Ishikawa (cell line): Measurements from ENCODE around the gene ARHGEF10L.

Experiments used
- CEBPB ChIP-seq: IDR thresholded peaks from 2 replicates; pipeline ENCODE4 v1.6.1; 2012
- CREB1 ChIP-seq: IDR thresholded peaks from 2 replicates; pipeline ENCODE4 v1.6.1; 2012; ENCODE audit warnings: low read depth
- EGR1 ChIP-seq: IDR thresholded peaks from 2 replicates; pipeline ENCODE4 v1.6.1; 2012
- EP300 ChIP-seq: IDR thresholded peaks from 2 replicates; pipeline ENCODE4 v1.6.1; 2012; ENCODE audit warnings: borderline replicate concordance
- FOXM1 ChIP-seq: IDR thresholded peaks from 2 replicates; pipeline ENCODE4 v1.6.1; 2012; ENCODE audit warnings: low read depth, borderline replicate concordance
- NFIC ChIP-seq: IDR thresholded peaks from 2 replicates; pipeline ENCODE4 v1.6.1; 2012
- RAD21 ChIP-seq: IDR thresholded peaks from 2 replicates; pipeline ENCODE4 v1.6.1; 2012; ENCODE audit warnings: low read depth
- TAF1 ChIP-seq: IDR thresholded peaks from 2 replicates; pipeline ENCODE4 v1.6.1; 2012; ENCODE audit warnings: low read depth, mild to moderate bottlenecking
- TCF12 ChIP-seq: IDR thresholded peaks from 2 replicates; pipeline ENCODE4 v1.6.1; 2012; ENCODE audit warnings: low read depth
- TEAD4 ChIP-seq: IDR thresholded peaks from 2 replicates; pipeline ENCODE4 v1.6.1; 2012
- YY1 ChIP-seq: IDR thresholded peaks from 2 replicates; pipeline ENCODE4 v1.6.1; 2012; ENCODE audit warnings: low read depth
- ZBTB7A ChIP-seq: IDR thresholded peaks from 2 replicates; pipeline ENCODE4 v1.6.1; 2012; ENCODE audit warnings: low read depth
- TF ChIP-seq, protein P1 (sequence below): IDR thresholded peaks from 2 replicates; pipeline ENCODE4 v1.6.1; 2012; ENCODE audit warnings: low read depth, mild to moderate bottlenecking
- TF ChIP-seq, protein P2 (sequence below): IDR thresholded peaks from 2 replicates; pipeline ENCODE4 v1.6.1; 2012
- TF ChIP-seq, protein P3 (sequence below): IDR thresholded peaks from 2 replicates; pipeline ENCODE4 v1.6.1; 2012

The ARHGEF10L gene

DNA sequence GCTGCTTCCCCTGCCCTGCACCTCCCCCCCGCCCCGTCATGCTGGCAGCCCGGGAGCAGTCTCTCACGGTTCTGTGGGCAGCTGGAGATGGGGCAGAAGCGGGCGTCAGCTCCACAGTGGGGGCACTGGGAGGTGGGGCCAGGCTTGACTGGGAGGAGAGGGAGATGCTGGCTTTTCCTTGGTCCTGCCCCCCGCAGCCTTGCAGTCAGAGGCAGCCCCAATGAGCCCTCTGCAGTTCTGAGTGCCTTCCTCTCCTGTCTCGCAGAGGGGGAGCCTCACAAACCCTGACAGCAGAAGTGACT lies 21.7 kb downstream of the ARHGEF10L start:
- TF ChIP-seq, protein P1, sequence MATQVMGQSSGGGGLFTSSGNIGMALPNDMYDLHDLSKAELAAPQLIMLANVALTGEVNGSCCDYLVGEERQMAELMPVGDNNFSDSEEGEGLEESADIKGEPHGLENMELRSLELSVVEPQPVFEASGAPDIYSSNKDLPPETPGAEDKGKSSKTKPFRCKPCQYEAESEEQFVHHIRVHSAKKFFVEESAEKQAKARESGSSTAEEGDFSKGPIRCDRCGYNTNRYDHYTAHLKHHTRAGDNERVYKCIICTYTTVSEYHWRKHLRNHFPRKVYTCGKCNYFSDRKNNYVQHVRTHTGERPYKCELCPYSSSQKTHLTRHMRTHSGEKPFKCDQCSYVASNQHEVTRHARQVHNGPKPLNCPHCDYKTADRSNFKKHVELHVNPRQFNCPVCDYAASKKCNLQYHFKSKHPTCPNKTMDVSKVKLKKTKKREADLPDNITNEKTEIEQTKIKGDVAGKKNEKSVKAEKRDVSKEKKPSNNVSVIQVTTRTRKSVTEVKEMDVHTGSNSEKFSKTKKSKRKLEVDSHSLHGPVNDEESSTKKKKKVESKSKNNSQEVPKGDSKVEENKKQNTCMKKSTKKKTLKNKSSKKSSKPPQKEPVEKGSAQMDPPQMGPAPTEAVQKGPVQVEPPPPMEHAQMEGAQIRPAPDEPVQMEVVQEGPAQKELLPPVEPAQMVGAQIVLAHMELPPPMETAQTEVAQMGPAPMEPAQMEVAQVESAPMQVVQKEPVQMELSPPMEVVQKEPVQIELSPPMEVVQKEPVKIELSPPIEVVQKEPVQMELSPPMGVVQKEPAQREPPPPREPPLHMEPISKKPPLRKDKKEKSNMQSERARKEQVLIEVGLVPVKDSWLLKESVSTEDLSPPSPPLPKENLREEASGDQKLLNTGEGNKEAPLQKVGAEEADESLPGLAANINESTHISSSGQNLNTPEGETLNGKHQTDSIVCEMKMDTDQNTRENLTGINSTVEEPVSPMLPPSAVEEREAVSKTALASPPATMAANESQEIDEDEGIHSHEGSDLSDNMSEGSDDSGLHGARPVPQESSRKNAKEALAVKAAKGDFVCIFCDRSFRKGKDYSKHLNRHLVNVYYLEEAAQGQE, result no peak
- no peak for TF ChIP-seq EP300
- TF ChIP-seq RAD21, result no peak

DNA sequence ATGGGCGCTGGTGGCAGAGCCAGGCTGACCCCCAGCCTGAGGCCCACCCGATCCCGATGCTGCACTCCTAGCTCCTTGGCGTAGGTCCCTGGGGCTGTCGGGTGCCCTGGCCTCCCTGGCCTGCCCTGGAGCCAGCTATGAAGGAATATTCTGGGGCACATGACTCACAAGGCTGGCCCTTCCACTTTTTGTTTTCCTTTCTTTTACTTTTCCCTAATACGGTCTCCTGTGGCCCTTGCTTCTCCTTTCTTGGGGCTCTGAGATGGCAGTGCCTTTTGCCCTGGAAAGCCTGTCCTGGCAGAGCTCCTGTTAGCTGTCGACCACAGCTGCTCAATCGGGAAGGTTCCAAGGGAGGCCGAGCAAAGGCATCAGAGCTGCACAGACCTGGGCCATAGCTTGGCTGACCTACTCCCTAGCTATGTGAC lies 22.1 kb downstream of the ARHGEF10L start:
- TF ChIP-seq EGR1, result no peak
- TF ChIP-seq YY1, result no peak
- TF ChIP-seq FOXM1, result no peak
- no peak for TF ChIP-seq RAD21
- TF ChIP-seq TEAD4, result no peak
- TF ChIP-seq CEBPB, result no peak

DNA sequence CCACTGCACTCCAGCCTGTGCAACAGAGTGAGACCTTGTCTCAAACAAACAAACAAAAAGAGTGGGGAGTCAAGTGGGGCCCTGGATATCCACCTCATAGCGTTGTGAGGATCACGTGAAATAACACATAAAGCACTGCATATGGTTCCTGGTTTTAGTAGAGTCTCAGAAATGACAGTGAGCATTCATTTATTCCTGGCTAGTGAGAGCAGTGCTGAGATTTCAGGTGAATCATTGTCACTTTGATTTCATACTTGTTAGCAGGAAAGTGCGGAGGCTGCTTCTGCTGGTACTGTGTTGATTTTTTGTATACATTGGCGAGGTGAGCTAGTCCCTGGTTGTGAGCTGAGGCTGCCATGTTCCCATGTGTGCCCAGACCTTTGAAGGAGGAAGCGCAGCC lies 22.9 kb downstream of the ARHGEF10L start:
- TF ChIP-seq ZBTB7A, result no peak
- TF ChIP-seq, protein P2, sequence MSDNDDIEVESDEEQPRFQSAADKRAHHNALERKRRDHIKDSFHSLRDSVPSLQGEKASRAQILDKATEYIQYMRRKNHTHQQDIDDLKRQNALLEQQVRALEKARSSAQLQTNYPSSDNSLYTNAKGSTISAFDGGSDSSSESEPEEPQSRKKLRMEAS, result no peak
- no peak for TF ChIP-seq TCF12
- no peak for TF ChIP-seq CREB1
- TF ChIP-seq, protein P3, sequence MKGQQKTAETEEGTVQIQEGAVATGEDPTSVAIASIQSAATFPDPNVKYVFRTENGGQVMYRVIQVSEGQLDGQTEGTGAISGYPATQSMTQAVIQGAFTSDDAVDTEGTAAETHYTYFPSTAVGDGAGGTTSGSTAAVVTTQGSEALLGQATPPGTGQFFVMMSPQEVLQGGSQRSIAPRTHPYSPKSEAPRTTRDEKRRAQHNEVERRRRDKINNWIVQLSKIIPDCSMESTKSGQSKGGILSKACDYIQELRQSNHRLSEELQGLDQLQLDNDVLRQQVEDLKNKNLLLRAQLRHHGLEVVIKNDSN, result no peak
- TF ChIP-seq, protein P1, result no peak
- TF ChIP-seq NFIC, result no peak
- TF ChIP-seq FOXM1, result no peak
- no peak for TF ChIP-seq TAF1
- no peak for TF ChIP-seq CEBPB
- no peak for TF ChIP-seq EP300
- no peak for TF ChIP-seq TEAD4
- no peak for TF ChIP-seq RAD21
- no peak for TF ChIP-seq EGR1
- no peak for TF ChIP-seq YY1

DNA sequence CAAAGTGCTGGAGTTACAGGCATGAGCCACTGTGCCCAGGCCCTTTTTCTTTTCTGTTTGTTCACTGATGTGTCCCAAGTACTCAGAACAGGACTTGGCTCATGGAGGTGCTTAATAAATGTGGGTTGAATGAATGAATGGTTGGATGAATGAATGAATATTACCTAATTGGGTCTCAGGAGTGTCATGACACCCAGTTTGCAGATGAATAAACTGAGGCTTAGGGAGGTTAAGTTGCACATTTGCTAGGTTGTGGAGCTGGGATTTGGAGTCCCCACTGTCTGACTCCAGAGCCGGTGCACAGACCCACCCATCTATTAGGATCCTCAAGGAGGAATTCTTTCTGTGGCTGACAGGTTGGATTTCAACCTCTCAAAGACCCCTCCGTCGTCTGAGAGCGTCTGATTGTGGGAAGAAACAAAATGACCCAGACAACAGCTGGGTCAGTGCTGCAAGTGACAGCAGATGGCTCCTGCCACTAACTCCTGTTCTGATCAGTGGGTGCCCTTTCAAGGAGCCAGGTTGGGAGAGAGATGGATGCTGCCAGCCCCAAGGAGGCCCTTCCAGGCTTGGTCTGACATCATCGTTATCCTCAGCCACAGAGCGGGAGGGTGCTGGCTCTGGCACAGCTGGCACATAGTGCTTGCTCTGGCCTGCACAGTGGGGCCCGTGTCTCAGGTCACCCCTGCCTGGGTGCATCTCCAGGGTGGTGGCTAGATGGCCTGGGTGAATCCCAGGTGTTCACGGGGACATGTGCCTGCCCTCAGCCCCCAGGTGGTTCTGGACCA lies 24.2 kb downstream of the ARHGEF10L start:
- TF ChIP-seq, protein P1, result no peak
- TF ChIP-seq CREB1, result no peak
- TF ChIP-seq ZBTB7A, result no peak
- no peak for TF ChIP-seq NFIC
- TF ChIP-seq, protein P3, result no peak
